Thyroid gland (tissue), 4 donors: ENCODE data around the gene SLC38A4.

Experiments used
- POLR2A ChIP-seq, 2 donors: fragments of 450-650 bp; IDR thresholded peaks; one replicate each; pipeline ENCODE4 v1.6.1; 2017; ENCODE audit warnings: antibody characterized with exemption in 2 of 2, mild to moderate bottlenecking in 2 of 2, moderate library complexity in 1 of 2
- TF ChIP-seq, protein P1 (sequence below), 6 experiments: fragments of 200-600 bp in 3 of 6; fragments of 450-650 bp in 3 of 6; sonication (generic) in 3 of 6; IDR thresholded peaks; one replicate each; pipeline ENCODE4 v1.5.1; 2016 to 2019; ENCODE audit warnings: antibody characterized with exemption in 6 of 6, mild to moderate bottlenecking in 2 of 6, inconsistent platforms in 1 of 6, moderate library complexity in 1 of 6

GRCh38 chr12:46804054-46804453, 21.7 kb downstream of the SLC38A4 start:
- TF ChIP-seq, protein P1, sequence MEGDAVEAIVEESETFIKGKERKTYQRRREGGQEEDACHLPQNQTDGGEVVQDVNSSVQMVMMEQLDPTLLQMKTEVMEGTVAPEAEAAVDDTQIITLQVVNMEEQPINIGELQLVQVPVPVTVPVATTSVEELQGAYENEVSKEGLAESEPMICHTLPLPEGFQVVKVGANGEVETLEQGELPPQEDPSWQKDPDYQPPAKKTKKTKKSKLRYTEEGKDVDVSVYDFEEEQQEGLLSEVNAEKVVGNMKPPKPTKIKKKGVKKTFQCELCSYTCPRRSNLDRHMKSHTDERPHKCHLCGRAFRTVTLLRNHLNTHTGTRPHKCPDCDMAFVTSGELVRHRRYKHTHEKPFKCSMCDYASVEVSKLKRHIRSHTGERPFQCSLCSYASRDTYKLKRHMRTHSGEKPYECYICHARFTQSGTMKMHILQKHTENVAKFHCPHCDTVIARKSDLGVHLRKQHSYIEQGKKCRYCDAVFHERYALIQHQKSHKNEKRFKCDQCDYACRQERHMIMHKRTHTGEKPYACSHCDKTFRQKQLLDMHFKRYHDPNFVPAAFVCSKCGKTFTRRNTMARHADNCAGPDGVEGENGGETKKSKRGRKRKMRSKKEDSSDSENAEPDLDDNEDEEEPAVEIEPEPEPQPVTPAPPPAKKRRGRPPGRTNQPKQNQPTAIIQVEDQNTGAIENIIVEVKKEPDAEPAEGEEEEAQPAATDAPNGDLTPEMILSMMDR (IDR thresholded peaks at IDR 0.05), result no peak
- TF ChIP-seq POLR2A (IDR thresholded peaks at IDR 0.05), result no peak
